HepG2 (cell line): ENCODE results near the gene CASP5. TPM values are rescaled to one million over a fixed set of nuclear protein-coding genes. Genes with fewer than 3 reads are reported as not detected.

Experiments
- CBX5 ChIP-seq: sonication (generic); formaldehyde crosslinking; IDR thresholded peaks from 2 replicates; pipeline ENCODE4 v1.4.0; 2020; ENCODE audit warnings: missing genetic modification reagents, borderline replicate concordance
- DPF2 ChIP-seq: sonication (generic); formaldehyde crosslinking; IDR thresholded peaks from 2 replicates; pipeline ENCODE4 v1.4.0; 2020; ENCODE audit warnings: mild to moderate bottlenecking, low read depth, missing genetic modification reagents, borderline replicate concordance
- FOSL2 ChIP-seq: sonication (generic); formaldehyde crosslinking; IDR thresholded peaks from 2 replicates; pipeline ENCODE4 v1.4.0; 2020; ENCODE audit warnings: missing genetic modification reagents
- FOXK2 ChIP-seq: fragments of 450-650 bp; IDR thresholded peaks from 2 replicates; pipeline ENCODE4 v1.6.1; 2016
- FOXP4 ChIP-seq: sonication (generic); formaldehyde crosslinking; IDR thresholded peaks from 2 replicates; pipeline ENCODE4 v1.4.0; 2020; ENCODE audit warnings: missing genetic modification reagents
- GABPB1 ChIP-seq: IDR thresholded peaks from 2 replicates; pipeline ENCODE4 v1.6.1; 2016; ENCODE audit warnings: mild to moderate bottlenecking, missing genetic modification reagents, moderate library complexity, missing compliant biosample characterization
- GPBP1L1 ChIP-seq: sonication (generic); formaldehyde crosslinking; IDR thresholded peaks from 2 replicates; pipeline ENCODE4 v1.5.0; 2020; ENCODE audit warnings: mild to moderate bottlenecking, missing genetic modification reagents
- HDAC1 ChIP-seq: sonication (generic); formaldehyde crosslinking; IDR thresholded peaks from 2 replicates; pipeline ENCODE4 v1.5.1; 2020; ENCODE audit warnings: mild to moderate bottlenecking, missing genetic modification reagents
- HNF4A ChIP-seq: sonication (generic); formaldehyde crosslinking; IDR thresholded peaks from 2 replicates; pipeline ENCODE4 v1.4.0; 2020; ENCODE audit warnings: missing genetic modification reagents
- HNF4G ChIP-seq, 2 experiments: sonication (generic) in 1 of 2; formaldehyde crosslinking in 1 of 2; IDR thresholded peaks; 2 replicates each; pipeline versions ENCODE4 v1.4.0 to v1.6.1; 2011 to 2020; ENCODE audit warnings: borderline replicate concordance in 2 of 2, low read depth in 2 of 2, mild to moderate bottlenecking in 2 of 2, low read length in 1 of 2, missing genetic modification reagents in 1 of 2, moderate library complexity in 1 of 2
- KAT7 ChIP-seq: IDR thresholded peaks from 2 replicates; pipeline ENCODE4 v1.6.1; 2018; ENCODE audit warnings: borderline replicate concordance, missing compliant biosample characterization
- MTF2 ChIP-seq: sonication (generic); formaldehyde crosslinking; IDR thresholded peaks from 2 replicates; pipeline ENCODE4 v1.5.0; 2020; ENCODE audit warnings: missing genetic modification reagents, borderline replicate concordance
- MXD4 ChIP-seq: IDR thresholded peaks from 2 replicates; pipeline ENCODE4 v1.6.1; 2016; ENCODE audit warnings: mild to moderate bottlenecking, missing biosample characterization, missing genetic modification reagents
- MXI1 ChIP-seq: IDR thresholded peaks from 3 replicates; pipeline ENCODE4 v1.6.1; 2012; ENCODE audit warnings: low read depth, low read length, inconsistent platforms, borderline replicate concordance
- NFIC ChIP-seq: IDR thresholded peaks from 2 replicates; pipeline ENCODE4 v1.6.1; 2012; ENCODE audit warnings: mild to moderate bottlenecking, low read length, inconsistent platforms
- PHF21A ChIP-seq: sonication (generic); formaldehyde crosslinking; IDR thresholded peaks from 2 replicates; pipeline ENCODE4 v1.5.0; 2020; ENCODE audit warnings: mild to moderate bottlenecking, missing genetic modification reagents
- RAD51 ChIP-seq: fragments of 450-650 bp; IDR thresholded peaks from 2 replicates; pipeline ENCODE4 v1.6.1; 2016; ENCODE audit warnings: borderline replicate concordance
- SAFB2 ChIP-seq: sonication (generic); formaldehyde crosslinking; IDR thresholded peaks from 2 replicates; pipeline ENCODE4 v1.5.1; 2020; ENCODE audit warnings: missing genetic modification reagents, low read depth, mild to moderate bottlenecking, borderline replicate concordance
- SMC3 ChIP-seq: IDR thresholded peaks from 2 replicates; pipeline ENCODE4 v1.6.1; 2011; ENCODE audit warnings: low read length, improper control_type of control experiment
- SP1 ChIP-seq, 2 experiments: fragments of 450-650 bp in 1 of 2; sonication (generic) in 1 of 2; formaldehyde crosslinking in 1 of 2; IDR thresholded peaks; 2 replicates each; pipeline versions ENCODE4 v1.4.0 to v1.6.1; 2016 to 2020; ENCODE audit warnings: missing genetic modification reagents in 1 of 2
- TARDBP ChIP-seq: sonication (generic); formaldehyde crosslinking; IDR thresholded peaks from 2 replicates; pipeline ENCODE4 v1.8.0; 2022; ENCODE audit warnings: mild to moderate bottlenecking, missing genetic modification reagents
- TCF7 ChIP-seq: sonication (generic); IDR thresholded peaks from 2 replicates; pipeline ENCODE4 v1.6.1; 2016; ENCODE audit warnings: antibody characterized with exemption, low read depth
- ZMYM4 ChIP-seq: sonication (generic); formaldehyde crosslinking; IDR thresholded peaks from 2 replicates; pipeline ENCODE4 v1.8.1; 2023; ENCODE audit warnings: mild to moderate bottlenecking, missing genetic modification reagents
- ZNF451 ChIP-seq: sonication (generic); formaldehyde crosslinking; IDR thresholded peaks from 2 replicates; pipeline ENCODE4 v1.5.0; 2020; ENCODE audit warnings: mild to moderate bottlenecking, missing genetic modification reagents
- ZNF547 ChIP-seq: sonication (generic); formaldehyde crosslinking; IDR thresholded peaks from 2 replicates; pipeline ENCODE4 v1.5.1; 2020; ENCODE audit warnings: mild to moderate bottlenecking, missing genetic modification reagents
- ZNF589 ChIP-seq: sonication (generic); formaldehyde crosslinking; conservative IDR thresholded peaks from 2 replicates; pipeline ENCODE4 v1.8.0; 2022; ENCODE audit warnings: mild to moderate bottlenecking, moderate library complexity, missing genetic modification reagents
- ZNF709 ChIP-seq: sonication (generic); formaldehyde crosslinking; IDR thresholded peaks from 2 replicates; pipeline ENCODE4 v1.5.0; 2020; ENCODE audit warnings: mild to moderate bottlenecking, missing genetic modification reagents
- ZNF761 ChIP-seq: sonication (generic); formaldehyde crosslinking; conservative IDR thresholded peaks from 2 replicates; pipeline ENCODE4 v1.4.0; 2020; ENCODE audit warnings: mild to moderate bottlenecking, missing genetic modification reagents
- ZNF891 ChIP-seq: sonication (generic); formaldehyde crosslinking; IDR thresholded peaks from 2 replicates; pipeline ENCODE4 v1.5.0; 2020; ENCODE audit warnings: mild to moderate bottlenecking, missing genetic modification reagents
- polyA plus RNA-seq, 8 experiments: library from polyadenylated mRNA; depleted of rRNA in 3 of 8; stranded (reverse) in 7 of 8; unstranded in 1 of 8; fragments of >200 nt; fragmentation: Illumina TruSeq in 4 of 8; extraction: Trizol in 4 of 8; gene quantifications; 2 replicates each; pipeline versions ENCODE4 v1.2.1 to v1.2.3, GENCODE V29; 2011 to 2016; ENCODE audit warnings: low read depth in 4 of 8, missing spikeins in 1 of 8, mixed read lengths in 1 of 8; ENCODE audit not compliant: insufficient read depth in 1 of 8
- total RNA-seq, 5 experiments: library from RNA; depleted of rRNA; stranded (reverse); fragments of >200 nt; fragmentation: Illumina TruSeq; extraction: Trizol; gene quantifications; 2 replicates each; pipeline ENCODE4 v1.2.3, GENCODE V29; 2016; ENCODE audit warnings: low read depth in 1 of 5

The CASP5 gene
- total and polyA plus RNA-seq, 2 of the 13 experiments (the other 11 are each of a cell fraction or from before 2014, with no cell fraction given), result not detected

GRCh38 chr11:104995001-104995408, 28.0 kb downstream of the CASP5 start (continued):
- TF ChIP-seq GPBP1L1 (CRISPR knock-in tag), result no peak
- TF ChIP-seq NFIC, result peak; percentile 59; the same call in 1 of the 2 replicates
- TF ChIP-seq ZNF451 (CRISPR knock-in tag), result no peak
- 0 out of 2 replicates have a peak, but pooled peaks have one; percentile 34 for TF ChIP-seq MTF2 (CRISPR knock-in tag)
- TF ChIP-seq HDAC1 (CRISPR knock-in tag), result peak; percentile 66; the same call in 1 of the 2 replicates
- TF ChIP-seq HNF4G (IDR thresholded peaks at IDR 0.05; ENCODE audit: borderline replicate concordance, low read depth, low read length), result peak; percentile 20; the same call in 1 of the 2 replicates
- TF ChIP-seq HNF4G (CRISPR knock-in tag; IDR thresholded peaks at IDR 0.05; ENCODE audit: borderline replicate concordance, low read depth), result no peak
- no peak for TF ChIP-seq SAFB2 (CRISPR knock-in tag)
- peak; percentile 74; the same call in 1 of the 2 replicates for TF ChIP-seq DPF2 (CRISPR knock-in tag)
- peak; percentile 77 for TF ChIP-seq GABPB1
- TF ChIP-seq FOXP4 (CRISPR knock-in tag), result peak; percentile 90
- TF ChIP-seq KAT7 (CRISPR knock-in tag), result 0 out of 2 replicates have a peak, but pooled peaks have one; percentile 22
- TF ChIP-seq FOXK2, result peak; percentile 68; the same call in 1 of the 2 replicates
- no peak for TF ChIP-seq RAD51
- TF ChIP-seq TARDBP (CRISPR knock-in tag), result peak; percentile 53; the same call in 1 of the 2 replicates
- 0 out of 2 replicates have a peak, but pooled peaks have one; percentile 34 for TF ChIP-seq ZNF709 (CRISPR knock-in tag)
- peak; percentile 96 for TF ChIP-seq ZMYM4 (CRISPR knock-in tag)
- TF ChIP-seq ZNF761, result 0 out of 2 replicates have a peak, but pooled peaks have one; percentile 54
- TF ChIP-seq HNF4A, result peak; percentile 84
- no peak for TF ChIP-seq SP1 (IDR thresholded peaks at IDR 0.05)
- TF ChIP-seq SP1 (CRISPR knock-in tag; IDR thresholded peaks at IDR 0.05), result 0 out of 2 replicates have a peak, but pooled peaks have one; percentile 53
- TF ChIP-seq SMC3, result 0 out of 2 replicates have a peak, but pooled peaks have one; percentile 23
- peak; percentile 46; the same call in 1 of the 2 replicates for TF ChIP-seq TCF7
- peak; percentile 19; the same call in 1 of the 2 replicates for TF ChIP-seq CBX5 (CRISPR knock-in tag)
- 0 out of 2 replicates have a peak, but pooled peaks have one; percentile 34 for TF ChIP-seq ZNF547
- peak; percentile 46; the same call in 1 of the 2 replicates for TF ChIP-seq PHF21A
- no peak for TF ChIP-seq ZNF589 (CRISPR knock-in tag)
- TF ChIP-seq ZNF891, result no peak
- TF ChIP-seq MXD4 (CRISPR knock-in tag), result 0 out of 2 replicates have a peak, but pooled peaks have one; percentile 31
- 0 out of 3 replicates have a peak, but pooled peaks have one; percentile 32 for TF ChIP-seq MXI1
- peak; percentile 45; the same call in 1 of the 2 replicates for TF ChIP-seq FOSL2 (CRISPR knock-in tag)
